NCI-H128 (cell line): ENCODE measurements around the gene PPP1R12A.
"Not testable (repeated sequence)": the region's sequence is repeated elsewhere in the genome, so short reads cannot be mapped to it uniquely, and the experiment has no call there.

Experiments used
- DNase-seq: peaks from one replicate; lab custom pipeline; 2025; ENCODE audit not compliant: unreplicated experiment; lab: John Stamatoyannopoulos, UW

The PPP1R12A gene

DNA sequence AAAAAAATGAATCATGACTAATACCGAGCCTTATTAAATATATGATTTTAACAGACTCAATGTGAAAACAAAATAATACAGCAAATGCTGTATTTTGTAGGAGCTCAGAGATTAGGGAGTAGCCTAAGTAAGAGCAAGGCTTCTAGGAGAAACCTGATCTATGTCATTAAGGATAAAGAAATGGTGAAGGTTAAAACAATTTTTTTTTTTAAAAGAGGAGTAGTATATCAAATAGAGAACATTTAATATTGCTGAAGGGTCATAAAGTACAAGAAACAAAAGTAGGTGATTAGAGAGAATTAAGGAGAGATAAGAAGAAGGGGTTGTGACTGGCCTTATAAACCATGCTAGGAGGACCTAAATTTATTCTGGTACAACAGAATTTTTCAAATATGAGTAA is 39.1 kb downstream of the PPP1R12A start:
- DNase-seq = no peak

DNA sequence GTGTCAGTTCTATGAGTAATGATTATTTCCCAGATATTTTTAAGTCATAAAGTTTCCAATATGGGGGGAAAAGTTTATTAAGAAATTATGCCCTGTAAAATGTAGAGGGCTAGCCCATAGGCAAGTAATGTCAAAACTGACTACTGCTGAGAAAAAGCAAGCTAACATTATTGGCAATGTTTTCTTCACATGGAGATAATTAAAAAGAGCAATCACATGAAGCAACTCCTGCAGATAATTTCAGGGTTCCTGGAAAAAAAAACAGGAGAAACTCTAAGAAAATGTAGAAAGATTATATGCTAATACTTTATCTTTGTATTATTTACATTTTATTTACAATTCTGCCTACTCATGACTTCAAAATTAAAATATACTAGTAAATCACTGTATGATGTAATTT is 39.8 kb downstream of the PPP1R12A start:
- DNase-seq = no peak

DNA sequence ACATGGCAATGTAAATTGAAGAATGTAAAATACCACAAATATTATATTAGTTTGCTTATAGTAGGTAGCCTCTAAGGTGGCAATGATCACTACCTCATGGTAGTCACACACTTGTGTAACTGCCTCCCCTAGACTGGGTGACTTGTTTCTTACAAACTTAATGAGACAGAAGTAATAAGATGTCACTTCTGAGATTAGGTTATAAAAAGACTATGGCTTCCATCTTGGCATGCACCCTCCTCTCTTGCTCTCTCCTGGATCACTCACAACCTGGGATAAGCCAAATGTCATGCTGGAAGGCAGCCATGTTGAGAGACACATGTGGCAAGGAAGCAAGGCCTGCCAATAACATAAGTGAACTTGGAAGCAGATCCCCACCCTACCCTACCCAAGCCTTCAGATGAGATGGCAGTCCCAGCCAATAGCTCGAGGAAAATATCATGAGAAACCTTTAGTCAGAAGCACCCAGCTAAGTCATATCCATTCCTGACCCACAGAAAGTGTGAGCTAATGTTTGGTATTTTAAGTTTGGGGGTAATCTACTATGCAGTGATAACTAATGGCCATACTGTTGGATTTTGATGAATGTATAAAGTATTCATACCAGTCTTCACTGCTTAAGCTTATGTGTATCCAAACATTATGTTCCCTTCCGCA is 43.3 kb downstream of the PPP1R12A start:
- no peak for DNase-seq

DNA sequence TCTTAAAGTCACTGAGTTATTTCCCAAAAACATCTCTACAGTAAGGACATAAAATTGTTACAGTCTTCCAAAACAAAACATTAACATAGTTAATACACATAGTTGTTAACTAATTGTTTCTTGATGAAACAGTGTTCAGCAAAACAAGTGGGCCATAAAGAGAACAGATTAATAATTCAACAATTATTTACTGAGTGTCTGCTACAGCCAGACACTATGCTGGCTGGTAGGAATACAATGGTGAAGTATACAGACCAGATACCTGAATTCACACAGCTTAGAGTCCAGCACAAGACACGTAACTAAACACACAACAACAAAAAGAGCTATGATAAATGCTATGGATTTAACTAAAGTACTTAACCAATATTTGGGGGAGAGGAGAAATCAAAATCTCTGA is 47.0 kb downstream of the PPP1R12A start:
- no peak for DNase-seq

DNA sequence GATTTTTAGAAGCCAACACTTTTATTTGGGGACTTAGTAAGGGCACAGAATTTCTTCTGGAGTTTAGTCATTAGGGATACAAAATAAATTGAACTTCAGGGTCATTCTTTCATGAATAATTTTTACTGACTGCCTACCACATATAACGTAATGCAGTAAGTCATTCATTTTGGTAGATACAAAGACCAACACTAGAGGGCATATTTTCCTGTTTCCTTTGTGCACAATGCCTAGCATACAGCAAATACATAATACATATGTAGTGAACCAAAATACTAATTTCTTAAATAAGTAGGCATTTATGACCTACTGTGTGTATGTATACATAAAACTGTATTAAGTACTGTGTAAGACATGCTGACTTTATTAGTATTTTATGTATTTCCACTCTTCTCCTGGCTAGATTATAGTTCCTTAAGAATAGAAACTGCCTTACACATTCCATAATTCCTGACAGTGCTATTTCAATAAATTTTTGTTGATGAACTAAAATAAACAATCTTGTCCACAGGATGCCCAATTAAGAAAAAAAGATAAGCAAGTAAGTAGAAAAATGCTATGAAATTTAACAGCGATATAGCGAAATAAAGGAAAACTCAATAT is 47.9 kb downstream of the PPP1R12A start:
- peak; percentile 18 for DNase-seq

DNA sequence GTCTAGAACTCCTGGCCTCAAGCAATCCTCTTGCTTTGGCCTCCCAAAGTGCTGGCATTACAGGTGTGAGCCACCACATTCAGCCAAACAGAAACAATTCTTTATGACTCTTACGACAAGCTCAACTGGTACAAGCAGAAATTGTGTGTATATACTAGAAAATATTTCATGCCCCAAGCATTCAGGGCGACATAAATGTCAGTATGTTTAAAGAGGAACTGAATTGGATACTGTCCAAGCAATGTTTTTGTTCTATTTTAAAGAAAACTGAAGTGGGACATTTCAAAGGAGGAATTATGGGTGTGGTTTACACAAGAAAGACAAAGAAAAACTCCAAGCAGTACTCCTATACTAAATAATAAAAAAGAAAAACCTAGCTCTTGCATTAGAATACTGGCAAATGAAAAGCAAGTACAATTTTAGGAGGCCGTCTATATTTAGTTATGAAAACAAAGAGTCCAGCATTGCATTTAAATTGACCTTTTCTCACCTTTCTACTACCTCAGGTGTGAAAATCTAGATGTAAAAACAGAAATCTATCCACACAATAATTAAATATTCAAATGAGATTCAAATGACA is 48.9 kb downstream of the PPP1R12A start:
- no peak for DNase-seq

DNA sequence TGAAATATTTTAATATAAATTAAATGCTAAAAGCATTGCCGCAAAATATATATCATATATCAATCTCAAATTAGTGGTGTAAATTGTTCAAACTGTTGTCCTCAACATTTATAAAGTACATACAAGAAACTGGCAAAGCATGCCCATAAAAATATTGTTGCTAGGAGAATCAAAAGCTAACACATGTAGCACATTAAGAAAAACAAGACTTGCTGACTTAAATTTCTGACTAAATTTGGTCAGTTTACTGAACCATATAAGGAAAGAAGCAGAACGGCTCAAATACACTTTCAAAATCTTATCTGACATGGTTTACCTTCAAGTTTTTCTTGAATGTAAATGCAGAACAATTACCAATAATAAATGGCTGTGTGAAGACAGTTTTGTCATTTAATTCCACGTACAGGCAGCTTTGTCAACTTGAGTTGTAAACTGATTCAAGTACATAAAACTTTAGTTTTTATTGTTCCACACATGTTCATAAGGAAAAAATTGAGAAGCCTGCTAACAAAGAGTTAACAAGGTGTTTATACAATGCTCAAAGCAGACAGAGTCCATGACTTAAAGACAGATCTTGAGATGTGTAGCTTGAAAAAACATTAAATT is 50.4 kb downstream of the PPP1R12A start:
- no peak for DNase-seq

DNA sequence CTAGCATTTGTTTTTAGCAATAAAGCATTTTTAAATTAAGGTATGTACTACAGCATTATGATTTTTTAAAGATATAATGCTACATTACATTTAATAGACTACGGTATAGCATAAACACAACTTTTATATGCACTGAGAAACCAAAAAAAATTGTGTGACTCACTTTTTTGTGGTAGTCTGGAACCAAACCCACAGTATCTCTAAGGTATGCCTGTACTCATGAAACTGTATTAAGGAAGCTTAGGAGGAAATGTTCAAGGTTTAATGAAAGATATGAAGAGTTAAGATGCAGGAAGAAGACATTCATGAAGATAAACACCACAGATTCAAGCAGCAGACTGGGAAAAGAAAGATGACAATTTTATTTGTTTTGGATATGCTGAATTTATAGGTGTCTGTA is 51.7 kb downstream of the PPP1R12A start:
- DNase-seq = no peak

DNA sequence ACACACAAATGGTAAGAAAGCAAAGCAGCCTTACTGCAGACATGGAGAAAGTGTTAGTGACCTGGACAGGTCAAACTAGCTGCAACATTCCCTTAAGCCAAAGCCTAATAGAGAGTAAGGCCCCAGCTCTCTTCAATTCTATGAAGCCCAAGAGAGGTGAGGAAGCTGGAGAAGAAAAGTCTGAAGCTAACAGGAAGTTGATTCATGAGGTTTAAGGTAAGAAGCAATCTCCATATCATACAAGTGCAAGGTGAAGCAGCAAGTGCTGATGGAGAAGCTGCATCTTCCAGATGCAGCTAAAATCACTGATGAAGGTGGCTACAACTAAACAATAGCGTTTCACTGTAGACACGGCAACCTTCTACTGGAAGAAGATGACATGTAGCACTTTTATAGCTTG is 53.5 kb downstream of the PPP1R12A start:
- no peak for DNase-seq

DNA sequence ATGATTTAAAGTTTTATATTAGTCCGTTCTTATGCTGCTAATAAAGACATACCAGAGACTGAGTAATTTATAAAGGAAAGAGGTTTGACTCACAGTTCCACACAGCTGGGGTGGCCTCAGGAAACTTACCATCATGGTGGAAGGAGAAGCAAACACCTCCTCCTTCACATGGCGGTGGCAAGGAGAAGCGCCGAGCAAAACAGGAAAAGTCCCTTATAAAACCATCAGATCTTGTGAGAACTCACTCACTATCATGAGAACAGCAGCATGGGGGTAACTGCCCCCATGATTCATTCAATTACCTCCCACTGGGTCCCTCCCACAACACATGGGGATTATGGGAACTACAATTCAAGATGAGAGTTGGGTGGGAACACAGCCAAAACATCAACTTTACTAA is 56.4 kb downstream of the PPP1R12A start:
- not testable (repeated sequence) for DNase-seq

DNA sequence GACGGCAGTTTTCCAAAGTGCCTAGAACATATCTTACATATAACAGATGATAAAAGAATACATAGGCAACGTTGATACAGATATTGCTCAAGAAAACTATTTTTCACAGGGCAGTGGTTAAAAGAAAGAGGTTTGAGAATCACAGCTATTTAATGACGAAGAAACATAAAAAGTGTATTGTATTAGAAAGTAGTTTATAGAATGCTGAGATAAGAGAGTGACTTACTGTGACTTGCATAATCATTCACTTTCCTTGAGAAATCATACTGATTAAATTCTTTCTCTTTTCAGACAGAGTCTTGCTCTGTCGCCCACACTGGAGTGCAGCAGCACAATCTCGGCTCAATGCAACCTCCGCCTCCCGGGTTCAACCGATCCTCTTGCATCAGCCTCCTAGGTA is 57.7 kb downstream of the PPP1R12A start:
- no peak for DNase-seq

DNA sequence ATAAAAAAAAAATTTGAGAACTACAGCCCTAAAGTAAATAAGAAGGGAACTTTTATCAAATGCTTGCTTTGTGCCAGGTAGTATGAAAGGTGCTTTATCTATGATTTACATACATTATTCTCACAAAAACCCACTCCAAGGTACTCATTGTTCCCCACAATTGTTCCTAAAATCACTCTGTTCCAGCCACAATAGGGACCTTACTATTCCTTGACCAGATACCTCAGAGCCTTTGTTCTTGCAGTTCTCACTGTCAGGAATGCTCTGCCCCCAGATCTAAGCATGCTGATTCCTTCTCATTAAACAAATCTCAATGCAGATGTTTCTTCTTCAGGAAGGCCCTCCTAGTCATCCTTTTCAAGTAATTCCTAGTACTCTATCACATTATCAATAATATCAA is 60.2 kb downstream of the PPP1R12A start:
- no peak for DNase-seq

DNA sequence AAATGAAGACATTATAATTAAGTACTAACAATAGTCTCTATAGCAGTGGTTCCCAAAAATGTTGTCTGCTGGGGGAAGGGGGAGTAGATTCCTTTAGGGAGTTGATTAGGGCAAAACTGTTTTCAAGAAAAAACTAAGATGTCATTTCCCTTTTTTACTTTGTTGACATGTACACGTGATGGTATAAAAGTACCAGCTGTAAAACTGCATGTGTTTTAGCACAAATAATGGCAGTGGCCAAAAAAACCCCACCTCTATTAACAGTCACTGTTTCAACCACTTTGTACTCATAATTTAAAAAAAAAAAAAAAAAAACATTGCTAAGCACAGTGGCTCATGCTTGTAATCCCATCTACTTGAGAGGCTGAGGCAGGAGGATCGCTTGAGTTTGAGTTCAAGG is 61.7 kb downstream of the PPP1R12A start:
- no peak for DNase-seq

DNA sequence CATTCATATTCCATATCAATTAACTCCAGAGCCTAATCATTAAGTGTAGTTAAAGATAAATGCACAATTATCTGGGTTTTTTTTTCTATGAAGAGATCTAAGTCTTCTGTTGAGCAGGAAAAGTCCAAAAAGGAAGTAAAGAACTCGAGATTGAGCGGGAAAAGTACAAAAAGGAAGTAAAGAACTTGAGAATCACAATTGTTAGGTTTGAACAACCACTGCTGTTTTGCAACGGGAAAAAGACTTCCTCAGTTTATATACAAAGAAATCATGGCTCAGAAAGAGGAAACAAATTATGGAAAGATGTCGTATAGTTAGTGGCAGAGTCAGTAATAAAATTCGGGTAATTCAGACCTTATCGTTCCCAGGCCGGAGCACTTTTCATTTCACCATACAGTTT is 63.3 kb downstream of the PPP1R12A start:
- no peak for DNase-seq

DNA sequence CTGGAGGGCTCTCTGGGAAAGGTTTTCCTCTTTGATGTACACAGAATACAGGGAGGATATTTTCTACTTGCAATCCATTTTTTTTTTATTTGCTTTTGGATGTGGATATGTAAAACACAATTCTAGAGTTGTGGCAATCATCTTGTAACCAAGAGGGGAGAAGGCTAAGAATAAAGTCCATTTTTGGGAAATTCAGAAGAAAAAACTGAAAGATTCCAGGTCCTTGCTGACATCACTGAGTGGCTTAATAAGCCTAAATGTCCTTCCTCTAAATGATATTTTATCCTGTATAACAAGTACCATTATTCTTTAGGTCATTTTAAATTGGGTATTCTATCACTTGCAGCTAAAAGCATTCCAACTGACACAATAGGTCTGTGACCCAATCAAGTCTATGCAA is 64.0 kb downstream of the PPP1R12A start:
- DNase-seq = no peak

DNA sequence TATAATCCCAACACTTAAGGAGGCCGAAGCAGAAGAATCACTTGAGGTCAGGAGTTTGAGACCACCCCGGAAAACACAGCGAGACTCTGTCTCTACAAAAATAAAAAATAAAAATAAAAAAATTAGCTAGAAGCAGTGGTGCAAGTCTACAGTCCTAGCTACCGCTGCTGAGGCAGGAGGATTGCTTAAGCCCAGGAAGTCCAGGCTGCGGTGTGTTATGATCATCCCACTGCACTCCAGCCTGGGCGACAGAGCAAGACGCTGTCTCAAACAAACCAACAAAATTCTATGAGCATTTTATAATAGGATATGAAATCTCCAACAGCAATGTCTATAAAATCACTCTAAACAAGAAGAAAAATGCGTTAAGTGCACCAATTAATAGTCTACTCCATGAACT is 75.3 kb downstream of the PPP1R12A start:
- DNase-seq = no peak

DNA sequence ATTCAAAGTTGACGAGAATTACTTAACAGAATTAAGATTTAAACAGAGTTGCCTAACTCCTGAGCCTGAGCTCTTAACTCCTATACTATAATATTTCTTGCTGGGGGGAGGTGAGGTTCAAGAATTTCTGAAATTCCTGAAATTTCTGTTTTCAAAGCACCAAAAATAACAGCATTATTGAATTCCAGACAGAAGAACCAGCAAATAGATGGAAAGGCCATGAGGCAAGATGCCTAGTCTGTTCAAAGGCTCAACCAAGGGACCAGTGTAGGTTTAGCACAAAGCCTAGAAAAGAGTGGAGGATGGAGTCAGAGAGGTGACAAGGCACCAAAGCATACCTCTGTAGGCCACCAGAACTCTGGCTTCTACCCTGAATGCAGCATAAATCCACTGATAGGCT is 76.4 kb downstream of the PPP1R12A start:
- no peak for DNase-seq

DNA sequence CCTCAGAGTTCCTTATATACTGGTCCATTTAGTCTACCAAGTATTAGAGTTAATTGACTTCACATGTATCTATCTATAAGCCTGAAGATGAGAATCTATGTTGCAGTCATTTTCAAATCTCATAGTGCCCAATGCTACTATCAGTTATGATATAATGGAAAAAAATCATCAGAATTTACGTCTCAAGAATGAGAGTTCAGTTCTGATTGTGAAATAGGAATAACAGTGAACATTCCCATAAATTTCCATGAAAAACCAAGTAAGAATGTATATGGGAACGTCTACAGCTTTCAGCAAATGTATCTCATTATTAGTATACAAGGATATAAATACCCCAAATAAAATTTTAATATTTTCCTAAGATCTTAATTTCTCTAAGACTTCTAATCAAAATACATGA is 77.2 kb downstream of the PPP1R12A start:
- no peak for DNase-seq

DNA sequence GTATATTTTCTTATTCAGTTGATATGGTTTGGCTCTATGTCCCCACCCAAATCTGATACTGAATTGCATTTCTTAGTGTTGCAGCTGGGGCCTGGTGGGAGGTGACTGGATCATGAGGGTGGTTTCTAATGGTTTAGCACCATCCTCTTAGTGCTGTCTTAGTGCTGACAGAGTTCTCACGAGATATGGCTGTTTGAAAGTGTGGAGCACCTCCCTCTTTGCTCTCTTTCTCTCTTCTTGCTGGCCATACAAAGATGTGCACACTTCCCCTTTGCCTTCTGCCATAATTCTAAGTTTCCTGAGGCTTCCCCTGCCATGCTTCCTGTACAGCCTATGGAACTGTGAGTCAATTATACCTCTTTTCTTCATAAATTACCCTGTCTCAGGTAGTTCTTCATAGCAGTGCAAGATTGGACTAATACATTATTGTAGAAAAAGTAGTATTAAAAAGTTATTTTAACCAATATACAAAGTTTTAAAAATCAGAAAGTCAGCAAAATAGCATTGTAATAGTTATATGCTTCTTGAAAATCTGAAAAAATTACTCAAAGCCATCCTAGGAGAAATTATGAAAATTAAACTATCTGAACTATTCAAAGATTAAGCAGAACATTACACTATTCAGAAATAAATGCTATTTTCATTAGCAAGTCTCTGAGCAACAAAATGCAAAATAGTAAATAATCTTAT is 84.1 kb downstream of the PPP1R12A start:
- DNase-seq = no peak

DNA sequence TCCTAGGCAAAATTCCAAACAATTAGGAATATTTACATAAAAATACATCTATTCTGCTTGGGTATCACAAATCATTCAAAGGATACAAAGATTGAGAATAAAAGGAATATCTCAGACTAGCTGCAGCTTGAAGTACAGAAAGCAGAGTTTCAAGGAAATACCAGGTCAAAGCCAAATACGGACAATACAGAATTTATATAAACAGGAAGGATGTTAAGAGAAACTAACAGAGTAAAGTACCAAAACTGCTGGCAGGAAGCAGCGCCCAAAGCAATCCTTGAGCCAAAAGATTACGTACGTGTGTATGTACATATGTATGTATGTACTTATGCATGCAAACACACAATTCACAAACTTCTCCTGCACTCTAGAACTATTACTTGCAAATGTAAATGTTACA is 86.6 kb downstream of the PPP1R12A start:
- no peak for DNase-seq

DNA sequence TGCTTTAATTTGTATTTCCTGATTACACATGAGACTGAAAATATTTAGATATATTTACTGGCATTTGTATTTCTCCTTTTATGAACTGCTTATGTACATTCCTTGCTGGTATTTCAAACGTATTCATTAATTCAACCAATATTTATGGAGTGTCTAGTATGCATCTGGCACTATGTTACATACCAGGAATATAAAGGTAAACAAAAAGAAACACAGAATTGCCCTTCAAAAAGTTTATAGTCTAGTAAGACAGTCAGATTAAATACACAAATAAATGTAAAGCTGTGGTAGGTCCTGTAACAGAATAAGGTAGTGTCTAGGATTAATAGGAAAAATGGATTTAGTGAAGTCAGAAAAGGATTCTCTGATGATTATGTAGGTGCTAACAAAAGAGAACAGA is 87.5 kb downstream of the PPP1R12A start:
- DNase-seq = no peak

DNA sequence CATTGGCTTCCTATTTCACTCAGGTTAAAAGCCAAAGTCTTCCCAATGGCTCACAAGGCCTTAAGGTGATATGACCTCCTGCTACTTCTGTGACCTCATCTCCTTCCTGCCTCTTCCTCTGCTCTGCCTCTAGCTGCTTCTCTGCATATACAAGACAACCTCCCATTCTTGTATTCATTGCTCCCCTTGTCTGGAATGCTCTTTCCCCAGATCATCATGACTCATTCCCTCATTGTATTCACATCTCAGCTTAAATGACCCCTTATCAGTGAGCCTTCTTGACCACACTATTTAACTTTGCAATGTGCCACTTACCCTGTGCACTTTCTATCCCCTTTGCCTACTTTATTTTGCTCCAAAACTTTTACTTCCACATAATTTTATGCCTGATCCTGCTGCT is 90.2 kb downstream of the PPP1R12A start:
- DNase-seq = no peak
